C4-2B (cell line): ENCODE results near the gene DGKA.

ENCODE experiments used
- ZFX ChIP-seq: fragments of 450-650 bp; IDR thresholded peaks from 2 replicates; pipeline ENCODE4 v1.6.1; 2017
- TF ChIP-seq, protein P1 (sequence below): fragments of 450-650 bp; conservative IDR thresholded peaks from 2 replicates; pipeline ENCODE4 v1.5.1; 2017; ENCODE audit warnings: mild to moderate bottlenecking

DNA sequence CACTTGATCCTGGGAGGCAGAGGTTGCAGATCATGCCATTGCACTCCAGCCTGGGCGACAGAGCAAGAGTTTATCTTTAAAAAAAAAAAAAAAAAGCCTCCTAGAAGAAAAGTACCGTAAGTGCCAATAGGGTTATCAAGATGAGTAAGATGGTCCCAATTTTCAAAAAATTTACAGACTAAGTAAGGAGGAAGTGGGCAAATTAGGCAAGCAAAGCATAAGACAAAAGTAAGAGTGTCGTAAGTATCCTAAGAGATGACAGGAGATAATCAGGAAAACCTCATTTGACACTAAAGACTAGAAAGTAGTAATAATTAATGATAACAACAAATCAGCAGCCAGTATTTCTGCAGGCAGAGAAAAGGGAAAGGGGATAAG is 15.5 kb upstream of the DGKA start:
- TF ChIP-seq, protein P1, sequence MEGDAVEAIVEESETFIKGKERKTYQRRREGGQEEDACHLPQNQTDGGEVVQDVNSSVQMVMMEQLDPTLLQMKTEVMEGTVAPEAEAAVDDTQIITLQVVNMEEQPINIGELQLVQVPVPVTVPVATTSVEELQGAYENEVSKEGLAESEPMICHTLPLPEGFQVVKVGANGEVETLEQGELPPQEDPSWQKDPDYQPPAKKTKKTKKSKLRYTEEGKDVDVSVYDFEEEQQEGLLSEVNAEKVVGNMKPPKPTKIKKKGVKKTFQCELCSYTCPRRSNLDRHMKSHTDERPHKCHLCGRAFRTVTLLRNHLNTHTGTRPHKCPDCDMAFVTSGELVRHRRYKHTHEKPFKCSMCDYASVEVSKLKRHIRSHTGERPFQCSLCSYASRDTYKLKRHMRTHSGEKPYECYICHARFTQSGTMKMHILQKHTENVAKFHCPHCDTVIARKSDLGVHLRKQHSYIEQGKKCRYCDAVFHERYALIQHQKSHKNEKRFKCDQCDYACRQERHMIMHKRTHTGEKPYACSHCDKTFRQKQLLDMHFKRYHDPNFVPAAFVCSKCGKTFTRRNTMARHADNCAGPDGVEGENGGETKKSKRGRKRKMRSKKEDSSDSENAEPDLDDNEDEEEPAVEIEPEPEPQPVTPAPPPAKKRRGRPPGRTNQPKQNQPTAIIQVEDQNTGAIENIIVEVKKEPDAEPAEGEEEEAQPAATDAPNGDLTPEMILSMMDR: no peak
- no peak for TF ChIP-seq ZFX
